ENCODE data around the gene ACADL.

- TF ChIP-seq CTCF (IDR thresholded peaks at IDR 0.05; ENCODE audit: low read depth, low read length, missing input control) = no peak
- no peak for TF ChIP-seq SP1 (IDR thresholded peaks at IDR 0.05)
- TF ChIP-seq RAD21 (IDR thresholded peaks at IDR 0.05) = no peak
- TF ChIP-seq MAX (IDR thresholded peaks at IDR 0.05) = no peak
- no peak for TF ChIP-seq TAF1 (conservative IDR thresholded peaks at IDR 0.05)
- no peak for TF ChIP-seq ZBTB33 (IDR thresholded peaks at IDR 0.05)
- no peak for TF ChIP-seq EGR1 (IDR thresholded peaks at IDR 0.05; ENCODE audit: low read depth in 2 of 2)
- no peak for TF ChIP-seq FOXA2 (IDR thresholded peaks at IDR 0.05)
- no peak for TF ChIP-seq ATF3 (IDR thresholded peaks at IDR 0.05)
- no peak for TF ChIP-seq REST (IDR thresholded peaks at IDR 0.05)
Observed at GRCh38 chr2:210167227-210167626, 58.0 kb downstream of the ACADL start.
